ENCODE results near the gene FAM107B. TPM values are rescaled to one million over a fixed set of nuclear protein-coding genes. Genes with fewer than 3 reads are reported as not detected.

The FAM107B gene
- total and polyA plus RNA-seq, 2 of the 8 experiments (the other 6 are each of a cell fraction or from before 2014, with no cell fraction given): 7.5 to 28.1 TPM

- TF ChIP-seq, protein P1, sequence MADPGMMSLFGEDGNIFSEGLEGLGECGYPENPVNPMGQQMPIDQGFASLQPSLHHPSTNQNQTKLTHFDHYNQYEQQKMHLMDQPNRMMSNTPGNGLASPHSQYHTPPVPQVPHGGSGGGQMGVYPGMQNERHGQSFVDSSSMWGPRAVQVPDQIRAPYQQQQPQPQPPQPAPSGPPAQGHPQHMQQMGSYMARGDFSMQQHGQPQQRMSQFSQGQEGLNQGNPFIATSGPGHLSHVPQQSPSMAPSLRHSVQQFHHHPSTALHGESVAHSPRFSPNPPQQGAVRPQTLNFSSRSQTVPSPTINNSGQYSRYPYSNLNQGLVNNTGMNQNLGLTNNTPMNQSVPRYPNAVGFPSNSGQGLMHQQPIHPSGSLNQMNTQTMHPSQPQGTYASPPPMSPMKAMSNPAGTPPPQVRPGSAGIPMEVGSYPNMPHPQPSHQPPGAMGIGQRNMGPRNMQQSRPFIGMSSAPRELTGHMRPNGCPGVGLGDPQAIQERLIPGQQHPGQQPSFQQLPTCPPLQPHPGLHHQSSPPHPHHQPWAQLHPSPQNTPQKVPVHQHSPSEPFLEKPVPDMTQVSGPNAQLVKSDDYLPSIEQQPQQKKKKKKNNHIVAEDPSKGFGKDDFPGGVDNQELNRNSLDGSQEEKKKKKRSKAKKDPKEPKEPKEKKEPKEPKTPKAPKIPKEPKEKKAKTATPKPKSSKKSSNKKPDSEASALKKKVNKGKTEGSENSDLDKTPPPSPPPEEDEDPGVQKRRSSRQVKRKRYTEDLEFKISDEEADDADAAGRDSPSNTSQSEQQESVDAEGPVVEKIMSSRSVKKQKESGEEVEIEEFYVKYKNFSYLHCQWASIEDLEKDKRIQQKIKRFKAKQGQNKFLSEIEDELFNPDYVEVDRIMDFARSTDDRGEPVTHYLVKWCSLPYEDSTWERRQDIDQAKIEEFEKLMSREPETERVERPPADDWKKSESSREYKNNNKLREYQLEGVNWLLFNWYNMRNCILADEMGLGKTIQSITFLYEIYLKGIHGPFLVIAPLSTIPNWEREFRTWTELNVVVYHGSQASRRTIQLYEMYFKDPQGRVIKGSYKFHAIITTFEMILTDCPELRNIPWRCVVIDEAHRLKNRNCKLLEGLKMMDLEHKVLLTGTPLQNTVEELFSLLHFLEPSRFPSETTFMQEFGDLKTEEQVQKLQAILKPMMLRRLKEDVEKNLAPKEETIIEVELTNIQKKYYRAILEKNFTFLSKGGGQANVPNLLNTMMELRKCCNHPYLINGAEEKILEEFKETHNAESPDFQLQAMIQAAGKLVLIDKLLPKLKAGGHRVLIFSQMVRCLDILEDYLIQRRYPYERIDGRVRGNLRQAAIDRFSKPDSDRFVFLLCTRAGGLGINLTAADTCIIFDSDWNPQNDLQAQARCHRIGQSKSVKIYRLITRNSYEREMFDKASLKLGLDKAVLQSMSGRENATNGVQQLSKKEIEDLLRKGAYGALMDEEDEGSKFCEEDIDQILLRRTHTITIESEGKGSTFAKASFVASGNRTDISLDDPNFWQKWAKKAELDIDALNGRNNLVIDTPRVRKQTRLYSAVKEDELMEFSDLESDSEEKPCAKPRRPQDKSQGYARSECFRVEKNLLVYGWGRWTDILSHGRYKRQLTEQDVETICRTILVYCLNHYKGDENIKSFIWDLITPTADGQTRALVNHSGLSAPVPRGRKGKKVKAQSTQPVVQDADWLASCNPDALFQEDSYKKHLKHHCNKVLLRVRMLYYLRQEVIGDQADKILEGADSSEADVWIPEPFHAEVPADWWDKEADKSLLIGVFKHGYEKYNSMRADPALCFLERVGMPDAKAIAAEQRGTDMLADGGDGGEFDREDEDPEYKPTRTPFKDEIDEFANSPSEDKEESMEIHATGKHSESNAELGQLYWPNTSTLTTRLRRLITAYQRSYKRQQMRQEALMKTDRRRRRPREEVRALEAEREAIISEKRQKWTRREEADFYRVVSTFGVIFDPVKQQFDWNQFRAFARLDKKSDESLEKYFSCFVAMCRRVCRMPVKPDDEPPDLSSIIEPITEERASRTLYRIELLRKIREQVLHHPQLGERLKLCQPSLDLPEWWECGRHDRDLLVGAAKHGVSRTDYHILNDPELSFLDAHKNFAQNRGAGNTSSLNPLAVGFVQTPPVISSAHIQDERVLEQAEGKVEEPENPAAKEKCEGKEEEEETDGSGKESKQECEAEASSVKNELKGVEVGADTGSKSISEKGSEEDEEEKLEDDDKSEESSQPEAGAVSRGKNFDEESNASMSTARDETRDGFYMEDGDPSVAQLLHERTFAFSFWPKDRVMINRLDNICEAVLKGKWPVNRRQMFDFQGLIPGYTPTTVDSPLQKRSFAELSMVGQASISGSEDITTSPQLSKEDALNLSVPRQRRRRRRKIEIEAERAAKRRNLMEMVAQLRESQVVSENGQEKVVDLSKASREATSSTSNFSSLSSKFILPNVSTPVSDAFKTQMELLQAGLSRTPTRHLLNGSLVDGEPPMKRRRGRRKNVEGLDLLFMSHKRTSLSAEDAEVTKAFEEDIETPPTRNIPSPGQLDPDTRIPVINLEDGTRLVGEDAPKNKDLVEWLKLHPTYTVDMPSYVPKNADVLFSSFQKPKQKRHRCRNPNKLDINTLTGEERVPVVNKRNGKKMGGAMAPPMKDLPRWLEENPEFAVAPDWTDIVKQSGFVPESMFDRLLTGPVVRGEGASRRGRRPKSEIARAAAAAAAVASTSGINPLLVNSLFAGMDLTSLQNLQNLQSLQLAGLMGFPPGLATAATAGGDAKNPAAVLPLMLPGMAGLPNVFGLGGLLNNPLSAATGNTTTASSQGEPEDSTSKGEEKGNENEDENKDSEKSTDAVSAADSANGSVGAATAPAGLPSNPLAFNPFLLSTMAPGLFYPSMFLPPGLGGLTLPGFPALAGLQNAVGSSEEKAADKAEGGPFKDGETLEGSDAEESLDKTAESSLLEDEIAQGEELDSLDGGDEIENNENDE (IDR thresholded peaks at IDR 0.05; ENCODE audit: insufficient replicate concordance, low read length): no peak
Measured at GRCh38 chr10:14609178-14609577, 165.5 kb downstream of the FAM107B start (continued).

Data from H1 (cell line).